HEK293T (cell line): ENCODE data around the gene ANKRD11.

Experiments used
- CTCF ChIA-PET: fragments of 350-600 bp; formaldehyde crosslinking; extraction: SDS; loops from one replicate; lab custom pipeline; 2021; ENCODE audit warnings: antibody characterized with exemption, inconsistent platforms; lab: Yijun Ruan, JAX
- POLR2A ChIA-PET: fragments of 350-600 bp; formaldehyde crosslinking; extraction: SDS; loops from one replicate; lab custom pipeline; 2020; ENCODE audit warnings: antibody characterized with exemption, inconsistent platforms; lab: Yijun Ruan, JAX
- DNase-seq: peaks from one replicate; pipeline ENCODE4 v3.0.0; 2012; ENCODE audit warnings: mixed read lengths; ENCODE audit errors: extremely low spot score
- ARNT ChIP-seq: fragments of 450-650 bp; IDR thresholded peaks from 2 replicates; pipeline ENCODE4 v1.6.1; 2017; ENCODE audit warnings: mild to moderate bottlenecking
- BHLHE40 ChIP-seq: fragments of 450-650 bp; IDR thresholded peaks from 2 replicates; pipeline ENCODE4 v1.6.1; 2016; ENCODE audit warnings: mild to moderate bottlenecking, moderate library complexity, borderline replicate concordance
- CTBP1 ChIP-seq: fragments of 450-650 bp; IDR thresholded peaks from 2 replicates; pipeline ENCODE4 v1.6.1; 2016; ENCODE audit warnings: borderline replicate concordance
- ELF4 ChIP-seq: fragments of 450-650 bp; IDR thresholded peaks from 2 replicates; pipeline ENCODE4 v1.6.1; 2017; ENCODE audit warnings: antibody characterized with exemption
- FOXA1 ChIP-seq: fragments of 450-650 bp; IDR thresholded peaks from 2 replicates; pipeline ENCODE4 v1.6.1; 2016; ENCODE audit warnings: mild to moderate bottlenecking
- FOXK2 ChIP-seq: fragments of 450-650 bp; IDR thresholded peaks from 2 replicates; pipeline ENCODE4 v1.6.1; 2016; ENCODE audit warnings: mild to moderate bottlenecking
- FOXM1 ChIP-seq: fragments of 450-650 bp; IDR thresholded peaks from 2 replicates; pipeline ENCODE4 v1.6.1; 2017; ENCODE audit warnings: mild to moderate bottlenecking, borderline replicate concordance
- HDGF ChIP-seq: fragments of 450-650 bp; IDR thresholded peaks from 2 replicates; pipeline ENCODE4 v1.6.1; 2017; ENCODE audit warnings: antibody characterized with exemption, borderline replicate concordance
- L3MBTL2 ChIP-seq: fragments of 450-650 bp; conservative IDR thresholded peaks from 2 replicates; pipeline ENCODE4 v1.6.1; 2016; ENCODE audit warnings: mild to moderate bottlenecking
- LEF1 ChIP-seq: fragments of 450-650 bp; IDR thresholded peaks from 2 replicates; pipeline ENCODE4 v1.6.1; 2017; ENCODE audit warnings: mild to moderate bottlenecking, borderline replicate concordance
- NFRKB ChIP-seq: fragments of 450-650 bp; IDR thresholded peaks from 2 replicates; pipeline ENCODE4 v1.6.1; 2016; ENCODE audit warnings: mild to moderate bottlenecking, moderate library complexity
- PKNOX1 ChIP-seq: fragments of 450-650 bp; IDR thresholded peaks from 2 replicates; pipeline ENCODE4 v1.6.1; 2016
- SP1 ChIP-seq: fragments of 450-650 bp; IDR thresholded peaks from 2 replicates; pipeline ENCODE4 v1.6.1; 2017
- SUZ12 ChIP-seq: fragments of 450-650 bp; IDR thresholded peaks from 2 replicates; pipeline ENCODE4 v1.6.1; 2016; ENCODE audit warnings: mild to moderate bottlenecking
- TARDBP ChIP-seq: fragments of 450-650 bp; IDR thresholded peaks from 2 replicates; pipeline ENCODE4 v1.6.1; 2016
- ZNF384 ChIP-seq: fragments of 450-650 bp; IDR thresholded peaks from 2 replicates; pipeline ENCODE4 v1.6.1; 2016

The ANKRD11 gene

GRCh38 chr16:89453501-89454321, 36.6 kb downstream of the ANKRD11 start:
- POLR2A ChIA-PET: no interaction called here
- peak; percentile 41 for DNase-seq
- CTCF ChIA-PET: interaction anchor here (0.6 kb wide), 1 partner anchor 12 kb away, joined by 3 read pairs; no protein-coding TSS in a partner anchor
- no peak for TF ChIP-seq CTBP1
- TF ChIP-seq BHLHE40: no peak
- TF ChIP-seq FOXK2: no peak
- no peak for TF ChIP-seq ELF4
- TF ChIP-seq PKNOX1: no peak
- no peak for TF ChIP-seq ZNF384
- no peak for TF ChIP-seq HDGF
- no peak for TF ChIP-seq L3MBTL2
- no peak for TF ChIP-seq SUZ12
- TF ChIP-seq NFRKB: no peak
- no peak for TF ChIP-seq LEF1
- no peak for TF ChIP-seq TARDBP
- no peak for TF ChIP-seq FOXA1
- TF ChIP-seq SP1: no peak
- no peak for TF ChIP-seq FOXM1
- TF ChIP-seq ARNT: no peak

- TF ChIP-seq L3MBTL2: no peak
- no peak for TF ChIP-seq BHLHE40
- TF ChIP-seq FOXM1: no peak
- no peak for TF ChIP-seq FOXK2
- no peak for TF ChIP-seq ELF4
- TF ChIP-seq TARDBP: no peak
- ChIA-PET POLR2A (no interaction called here), CTCF (no interaction called here)
- DNase-seq: no peak
These were observed 37.4 kb downstream of the ANKRD11 start for GRCh38 chr16:89452925-89453324.

GRCh38 chr16:89452241-89452640, 38.1 kb downstream of the ANKRD11 start:
- ChIA-PET CTCF (no interaction called here), POLR2A (no interaction called here)
- no peak for DNase-seq
- TF ChIP-seq ARNT: no peak
- no peak for TF ChIP-seq SP1
- TF ChIP-seq HDGF: no peak
- TF ChIP-seq L3MBTL2: no peak
- TF ChIP-seq LEF1: no peak

GRCh38 chr16:89450537-89450936, 39.8 kb downstream of the ANKRD11 start:
- no peak for DNase-seq
- ChIA-PET CTCF (interaction anchor here (0.5 to 1.0 kb wide), 2 partner anchors 9 to 10 kb away, joined by 3 read pairs; no protein-coding TSS in a partner anchor), POLR2A (no interaction called here)
- TF ChIP-seq ZNF384 (no peak), FOXM1 (no peak), FOXK2 (no peak), L3MBTL2 (no peak), FOXA1 (no peak)

- TF ChIP-seq FOXM1 (no peak), L3MBTL2 (no peak), BHLHE40 (no peak), CTBP1 (no peak), NFRKB (no peak), ELF4 (no peak), HDGF (no peak), SP1 (no peak), PKNOX1 (no peak), FOXK2 (no peak), ARNT (no peak)
- ChIA-PET CTCF (no interaction called here), POLR2A (interaction anchor here (1.0 kb wide), 1 partner anchor 59 kb away, joined by 3 read pairs; the partner anchor contains the start of gene SPG7)
- DNase-seq: no peak
These were observed 40.5 kb downstream of the ANKRD11 start for GRCh38 chr16:89449726-89450335.

- no peak for DNase-seq
- no peak for TF ChIP-seq NFRKB
- no peak for TF ChIP-seq PKNOX1
- TF ChIP-seq ELF4: no peak
- TF ChIP-seq FOXM1: no peak
- TF ChIP-seq LEF1: no peak
- TF ChIP-seq FOXA1: no peak
- no peak for TF ChIP-seq CTBP1
- no peak for TF ChIP-seq SUZ12
- TF ChIP-seq ZNF384: no peak
- no peak for TF ChIP-seq TARDBP
- TF ChIP-seq FOXK2: no peak
- TF ChIP-seq L3MBTL2: no peak
- TF ChIP-seq HDGF: no peak
- TF ChIP-seq SP1: no peak
- TF ChIP-seq ARNT: no peak
- TF ChIP-seq BHLHE40: no peak
- CTCF ChIA-PET: no interaction called here
- POLR2A ChIA-PET: interaction anchor here (1.0 kb wide), 1 partner anchor 60 kb away, joined by 3 read pairs; the partner anchor contains the start of gene SPG7
These were observed 41.7 kb downstream of the ANKRD11 start for GRCh38 chr16:89448656-89449055.
